ENCODE results near the gene ZDHHC1. TPM values are rescaled to one million over a fixed set of nuclear protein-coding genes. Genes with fewer than 3 reads are reported as not detected.

Gene ZDHHC1
- total RNA-seq, 4 donors from 2014 or later: 7.5 to 26.7 (median 17.3) TPM

DNA sequence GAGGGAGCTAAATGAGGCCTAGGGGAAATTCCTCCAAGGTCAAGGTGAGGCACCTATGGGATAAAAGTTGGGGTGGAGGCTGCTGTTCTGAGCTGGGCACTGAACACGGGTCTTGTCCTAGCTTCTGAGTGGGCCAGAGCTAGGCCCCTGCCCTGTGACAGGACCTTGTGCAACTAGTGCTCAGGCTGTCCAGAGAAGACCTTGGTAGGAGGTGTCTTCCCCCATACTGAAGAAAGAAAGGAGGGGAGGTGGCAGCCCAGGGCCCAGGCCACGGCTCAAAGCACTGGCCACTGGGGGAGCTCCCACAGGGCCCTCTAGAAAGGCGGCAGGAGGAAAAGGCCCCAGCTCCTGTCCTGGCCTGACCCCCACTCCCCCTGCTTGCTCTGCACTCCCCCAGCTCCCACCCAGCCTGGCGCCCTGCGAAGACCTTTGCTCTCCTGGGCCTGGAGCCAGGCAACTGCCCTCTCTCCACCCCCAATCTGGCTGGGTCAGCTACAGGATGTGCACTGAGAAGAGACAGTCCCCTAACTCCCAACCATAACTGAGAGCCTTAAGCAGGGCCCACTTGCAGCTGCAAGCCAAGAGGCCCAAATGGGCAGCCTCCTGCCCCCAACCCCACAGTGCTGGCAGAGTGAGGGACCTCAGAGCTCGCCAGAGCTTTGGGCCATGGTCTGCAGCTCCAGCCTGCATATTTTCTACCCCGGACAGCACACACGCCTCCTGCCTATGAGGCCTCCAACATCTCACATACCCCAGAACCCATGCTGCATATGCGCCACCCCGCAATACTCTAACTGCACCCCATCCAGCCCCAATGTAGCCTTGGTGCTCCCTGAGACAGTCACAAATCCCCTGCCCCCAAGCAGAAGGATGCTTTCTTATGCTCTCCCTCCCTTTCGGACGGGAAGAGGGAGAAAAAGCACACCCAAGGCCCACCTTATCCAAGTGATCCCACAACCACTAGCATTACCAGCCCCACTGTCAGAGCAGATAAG, 29.9 kb upstream of the ZDHHC1 start:
- H3K27ac ChIP-seq: peak overlapping the region in 3 of 4 donors; percentile 34 to 63 (median 51)
- WGBS, 2 donors (ENCODE audit: low coverage in 1 of 2): 75 to 78% methylated on average over 3 to 8 of the region's 12 CpGs
- H3K9me3 ChIP-seq: no peaks in the 10 kb centered on the region
- ATAC-seq: no peak
- no peak overlapping the region for H3K4me3 ChIP-seq
- no peak for TF ChIP-seq POLR2AphosphoS5 (IDR thresholded peaks at IDR 0.05)
- TF ChIP-seq, protein P1, sequence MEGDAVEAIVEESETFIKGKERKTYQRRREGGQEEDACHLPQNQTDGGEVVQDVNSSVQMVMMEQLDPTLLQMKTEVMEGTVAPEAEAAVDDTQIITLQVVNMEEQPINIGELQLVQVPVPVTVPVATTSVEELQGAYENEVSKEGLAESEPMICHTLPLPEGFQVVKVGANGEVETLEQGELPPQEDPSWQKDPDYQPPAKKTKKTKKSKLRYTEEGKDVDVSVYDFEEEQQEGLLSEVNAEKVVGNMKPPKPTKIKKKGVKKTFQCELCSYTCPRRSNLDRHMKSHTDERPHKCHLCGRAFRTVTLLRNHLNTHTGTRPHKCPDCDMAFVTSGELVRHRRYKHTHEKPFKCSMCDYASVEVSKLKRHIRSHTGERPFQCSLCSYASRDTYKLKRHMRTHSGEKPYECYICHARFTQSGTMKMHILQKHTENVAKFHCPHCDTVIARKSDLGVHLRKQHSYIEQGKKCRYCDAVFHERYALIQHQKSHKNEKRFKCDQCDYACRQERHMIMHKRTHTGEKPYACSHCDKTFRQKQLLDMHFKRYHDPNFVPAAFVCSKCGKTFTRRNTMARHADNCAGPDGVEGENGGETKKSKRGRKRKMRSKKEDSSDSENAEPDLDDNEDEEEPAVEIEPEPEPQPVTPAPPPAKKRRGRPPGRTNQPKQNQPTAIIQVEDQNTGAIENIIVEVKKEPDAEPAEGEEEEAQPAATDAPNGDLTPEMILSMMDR (IDR thresholded peaks at IDR 0.05): no peak
- no peak for TF ChIP-seq EP300 (IDR thresholded peaks at IDR 0.05)
- TF ChIP-seq POLR2A (IDR thresholded peaks at IDR 0.05): no peak
- no peaks in the 10 kb centered on the region for H3K27me3 ChIP-seq
- H3K36me3 ChIP-seq: peaks cover 0 to 78% of the 10 kb centered on the region in 2 donors
- peaks cover 0 to 98% (median 58%) of the 10 kb centered on the region in 3 donors for H3K4me1 ChIP-seq

DNA sequence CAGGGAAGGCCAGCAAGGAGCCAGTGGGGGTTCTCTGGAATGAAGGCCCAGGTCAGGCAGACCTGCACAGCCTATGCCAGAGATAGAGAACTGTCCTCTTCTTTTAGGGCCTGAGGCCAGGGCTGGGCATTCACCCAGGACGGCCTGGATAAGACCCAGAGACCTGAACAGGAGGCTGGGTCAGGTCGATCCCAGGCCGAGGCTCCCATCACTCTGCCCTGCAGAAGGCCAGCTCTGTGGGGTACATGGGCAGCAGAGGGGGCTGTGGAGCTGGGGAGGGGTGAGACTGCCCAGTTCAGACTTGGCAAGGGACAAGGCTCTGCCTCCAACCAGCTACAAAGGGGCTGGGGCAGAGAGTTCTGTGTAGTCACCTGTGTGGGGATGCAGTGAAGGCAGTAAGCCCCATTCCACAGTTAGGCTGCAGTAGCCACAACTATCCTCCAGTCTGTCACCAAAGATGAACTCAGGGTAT, 29.2 kb upstream of the ZDHHC1 start:
- TF ChIP-seq POLR2AphosphoS5 (IDR thresholded peaks at IDR 0.05) (no peak), POLR2A (IDR thresholded peaks at IDR 0.05) (no peak), EP300 (IDR thresholded peaks at IDR 0.05) (no peak)
- TF ChIP-seq, protein P1 (IDR thresholded peaks at IDR 0.05): no peak
- peak overlapping the region in 1 of 4 donors; percentile 63 for H3K27ac ChIP-seq
- no peak for ATAC-seq

DNA sequence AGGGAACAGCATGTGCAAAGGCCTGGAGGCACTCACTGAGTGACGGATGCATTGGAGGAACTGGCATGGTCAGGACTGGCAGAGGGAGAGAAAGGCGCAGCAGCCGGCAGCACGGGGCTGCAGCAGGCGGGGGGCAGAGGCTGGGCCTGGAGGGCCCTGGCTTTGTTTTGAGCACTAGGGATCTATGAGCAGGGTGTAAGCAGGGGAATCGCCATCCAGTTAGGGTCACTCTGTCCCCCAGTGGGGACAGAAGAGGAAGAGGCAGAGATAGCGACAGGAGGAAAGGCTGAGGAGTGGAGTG, 28.8 kb upstream of the ZDHHC1 start:
- Histone ChIP-seq H3K9me3 (no peaks in the 10 kb centered on the region), H3K27me3 (no peaks in the 10 kb centered on the region), H3K4me3 (no peak overlapping the region), H3K4me1 (peaks cover 0 to 98% (median 49%) of the 10 kb centered on the region in 3 donors), H3K36me3 (peaks cover 0 to 78% of the 10 kb centered on the region in 2 donors), H3K27ac (peak overlapping the region in 1 of 4 donors; percentile 63)
- no peak for TF ChIP-seq EP300 (IDR thresholded peaks at IDR 0.05)
- TF ChIP-seq, protein P1 (IDR thresholded peaks at IDR 0.05): no peak
- no peak for TF ChIP-seq POLR2A (IDR thresholded peaks at IDR 0.05)
- no peak for TF ChIP-seq POLR2AphosphoS5 (IDR thresholded peaks at IDR 0.05)
- ATAC-seq: no peak
- WGBS, 2 donors (ENCODE audit: low coverage in 1 of 2): 92% methylated on average over 7 of the region's 7 CpGs; no CpG with 5 or more reads in 1 of the 2 donors

More for the DNA sequence above, 29.2 kb upstream of the ZDHHC1 start:
- H3K9me3 ChIP-seq: no peaks in the 10 kb centered on the region
- no peaks in the 10 kb centered on the region for H3K27me3 ChIP-seq
- H3K4me3 ChIP-seq: no peak overlapping the region
- peaks cover 0 to 78% of the 10 kb centered on the region in 2 donors for H3K36me3 ChIP-seq
- H3K4me1 ChIP-seq: peaks cover 0 to 98% (median 53%) of the 10 kb centered on the region in 3 donors
- 67% methylated on average over 1 of the region's 3 CpGs; no CpG with 5 or more reads in 1 of the 2 donors for WGBS, 2 donors (ENCODE audit: low coverage in 1 of 2)

DNA sequence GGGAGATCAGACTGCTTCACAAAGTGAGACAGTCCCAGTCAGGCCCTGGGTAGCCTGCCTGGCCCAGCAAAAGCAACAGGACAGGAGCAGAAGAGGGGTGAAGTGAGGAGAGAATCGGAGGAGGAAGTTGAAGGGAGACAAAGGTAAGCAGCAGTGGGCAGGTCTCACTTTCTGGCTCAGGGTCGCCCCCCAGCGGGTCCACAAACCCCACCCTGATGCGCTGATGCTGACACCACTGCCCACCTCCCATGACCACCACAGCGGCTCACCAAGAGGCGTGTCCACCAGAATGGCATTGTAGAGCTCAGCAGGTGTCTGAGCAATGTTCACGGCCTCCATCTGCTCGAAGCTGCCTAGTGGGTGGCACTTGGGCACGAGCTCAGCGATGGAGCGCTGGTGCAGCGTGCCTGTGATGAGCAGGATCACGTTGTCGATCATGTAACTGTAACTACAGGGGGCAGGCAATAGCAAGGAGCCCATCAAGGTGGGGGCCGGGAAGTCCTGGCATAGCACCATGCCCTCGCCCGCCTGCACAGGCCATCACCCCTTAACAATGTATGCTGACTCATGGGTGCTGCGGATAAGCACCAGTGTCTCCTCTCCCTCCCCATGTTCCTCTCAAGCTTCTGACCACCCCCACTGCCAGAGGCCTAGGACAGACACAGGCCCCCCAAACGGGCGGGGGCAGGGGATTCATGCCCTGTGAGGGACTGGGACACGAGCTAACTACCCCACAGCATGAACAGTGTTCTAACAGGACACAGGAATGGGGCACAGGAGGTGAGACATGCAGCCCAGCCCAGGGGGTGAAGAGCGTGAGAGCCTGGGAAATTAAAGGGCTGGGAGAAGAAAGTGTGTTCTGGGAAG, 28.2 kb upstream of the ZDHHC1 start:
- peaks cover 0 to 78% of the 10 kb centered on the region in 2 donors for H3K36me3 ChIP-seq
- no peak for ATAC-seq
- H3K27me3 ChIP-seq: no peaks in the 10 kb centered on the region
- peaks cover 0 to 93% (median 46%) of the 10 kb centered on the region in 3 donors for H3K4me1 ChIP-seq
- TF ChIP-seq EP300 (IDR thresholded peaks at IDR 0.05) (no peak), POLR2AphosphoS5 (IDR thresholded peaks at IDR 0.05) (no peak), POLR2A (IDR thresholded peaks at IDR 0.05) (no peak)
- TF ChIP-seq, protein P1 (IDR thresholded peaks at IDR 0.05): no peak
- H3K9me3 ChIP-seq: no peaks in the 10 kb centered on the region
- no peak overlapping the region for H3K4me3 ChIP-seq
- H3K27ac ChIP-seq: peak overlapping the region in 3 of 4 donors; percentile 53 to 70 (median 63)
- 0% methylated on average over 1 of the region's 22 CpGs; no CpG with 5 or more reads in 1 of the 2 donors for WGBS, 2 donors (ENCODE audit: low coverage in 1 of 2)

Measured in gastroesophageal sphincter (tissue), 4 donors.